NCI-H774 (cell line): ENCODE data around the gene DCDC2C.

ENCODE experiments used
- DNase-seq: peaks from one replicate; lab custom pipeline; 2025; lab: John Stamatoyannopoulos, UW

Gene DCDC2C

GRCh38 chr2:3895021-3895420 lies 191.6 kb downstream of the DCDC2C start:
- no peak for DNase-seq
